ENCODE data around the gene DIPK1A. TPM values are rescaled to one million over a fixed set of nuclear protein-coding genes. Genes with fewer than 3 reads are reported as not detected.

Gene DIPK1A
- total RNA-seq, 1 experiment from 2014 or later, result 1.2 TPM

- ATAC-seq, result peak; percentile 42; the same call in 1 of the 2 replicates
- TF ChIP-seq REST (IDR thresholded peaks at IDR 0.05; ENCODE audit: insufficient read depth in 1 of 2, low read depth in 2 of 2, low read length in 1 of 2) (no peak), TCF7L2 (IDR thresholded peaks at IDR 0.05; ENCODE audit: low read depth, low read length) (no peak), POLR2AphosphoS5 (IDR thresholded peaks at IDR 0.05; ENCODE audit: low read depth, low read length) (no peak), CTCF (IDR thresholded peaks at IDR 0.05) (no peak), SIN3A (IDR thresholded peaks at IDR 0.05; ENCODE audit: borderline replicate concordance, insufficient read depth, low read depth, low read length) (no peak)
- intact Hi-C loops (cut with micrococcal nuclease; ENCODE audit: unreplicated experiment), result no loop called here
- Histone ChIP-seq H3K27me3 (ENCODE audit: control insufficient read depth, insufficient read depth, low read length) (peaks cover 9% of the 10 kb centered on the region; the same call in 1 of the 2 replicates), H3K27ac (ENCODE audit: low read length) (no peak overlapping the region; the same call in 1 of the 2 replicates), H3K4me1 (ENCODE audit: control insufficient read depth, insufficient read depth, low read length) (no peaks in the 10 kb centered on the region), H3K4me3 (ENCODE audit: low read depth in 2 of 2, low read length in 2 of 2) (peak overlapping the region; percentile 56 to 63), H3K36me3 (ENCODE audit: control insufficient read depth, insufficient read depth, low read length) (no peaks in the 10 kb centered on the region), H3K9me3 (ENCODE audit: control insufficient read depth, insufficient read depth, low read depth, low read length) (no peaks in the 10 kb centered on the region)
- ChIA-PET POLR2A (interaction anchor here (0.6 to 0.7 kb wide), 2 partner anchors 100 to 163 kb away, joined by 4 to 7 read pairs; no protein-coding TSS in a partner anchor), CTCF (interaction anchor here (0.6 kb wide), 2 partner anchors 32 to 119 kb away, joined by 3 to 5 read pairs; no protein-coding TSS in a partner anchor)
- in situ Hi-C loops (cut with HindIII; ENCODE audit: low pct_unique_long_range_greater_than_20kb, low sequenced_read_pairs), result no loop called here
- no TSS peak for BruUV-seq (replicated peaks)
- no peak for DNase-seq (ENCODE audit: low read depth, low spot score)
Observed at GRCh38 chr1:92961896-92962752, 862 bp upstream of the DIPK1A start.

DNA sequence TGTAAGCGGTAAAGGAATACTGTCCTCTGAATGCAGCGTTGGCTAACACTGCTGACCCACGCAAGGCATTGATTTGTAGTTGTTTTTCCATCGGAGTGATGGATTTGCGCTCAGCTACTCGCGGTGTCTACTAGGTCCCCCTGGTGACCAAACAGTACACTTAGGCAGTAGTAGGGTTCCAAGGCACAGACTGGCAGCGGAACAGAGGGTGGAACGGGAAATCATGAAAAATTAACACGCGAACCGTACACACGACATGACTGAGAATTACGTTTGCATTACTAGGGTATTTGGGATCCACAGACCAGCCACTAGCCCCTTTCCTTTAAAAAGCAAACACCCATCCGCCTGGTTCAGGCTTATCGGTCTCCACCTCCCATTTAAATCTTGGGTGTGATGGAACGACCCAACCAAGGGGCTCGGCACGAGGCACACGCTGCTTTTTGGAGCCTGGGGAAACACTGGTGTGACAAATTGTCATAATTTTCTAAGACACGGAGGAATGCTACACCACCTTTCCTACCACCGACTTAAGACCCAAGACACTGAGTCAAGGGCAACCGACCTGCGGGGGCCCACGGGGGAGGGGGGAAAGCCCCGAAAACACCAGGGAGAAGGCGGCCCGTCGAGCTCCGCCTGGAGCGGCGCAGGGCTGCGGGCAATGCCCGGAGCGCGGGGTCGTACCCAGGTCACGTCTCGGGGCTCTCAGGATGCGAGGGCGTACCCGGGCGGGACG is 699 bp downstream of the DIPK1A start:
- CTCF ChIA-PET, result interaction anchor here (0.6 to 1.1 kb wide), 3 partner anchors 33 to 167 kb away, joined by 3 to 4 read pairs (median 3); no protein-coding TSS in a partner anchor
- intact Hi-C loops (cut with micrococcal nuclease; ENCODE audit: unreplicated experiment) (loop anchor here (1.0 kb wide), 1 partner anchor 101 kb away; no protein-coding TSS in a partner anchor), in situ Hi-C loops (cut with HindIII; ENCODE audit: low pct_unique_long_range_greater_than_20kb, low sequenced_read_pairs) (no loop called here)
- peak; percentile 35 for DNase-seq (ENCODE audit: low read depth, low spot score)
- no TSS peak for BruUV-seq (replicated peaks)
- H3K27ac ChIP-seq (ENCODE audit: low read length), result 0 out of 2 replicates have a peak overlapping the region, but pooled peaks have one; percentile 17
- POLR2A ChIA-PET, result no interaction called here
- H3K36me3 ChIP-seq (ENCODE audit: control insufficient read depth, insufficient read depth, low read length), result no peaks in the 10 kb centered on the region
- peak overlapping the region; percentile 56 to 63 for H3K4me3 ChIP-seq (ENCODE audit: low read depth in 2 of 2, low read length in 2 of 2)
- no peaks in the 10 kb centered on the region for H3K4me1 ChIP-seq (ENCODE audit: control insufficient read depth, insufficient read depth, low read length)
- H3K27me3 ChIP-seq (ENCODE audit: control insufficient read depth, insufficient read depth, low read length), result peaks cover 9% of the 10 kb centered on the region; the same call in 1 of the 2 replicates
- peak; percentile 84 for ATAC-seq
- no peaks in the 10 kb centered on the region for H3K9me3 ChIP-seq (ENCODE audit: control insufficient read depth, insufficient read depth, low read depth, low read length)
- TF ChIP-seq TCF7L2 (IDR thresholded peaks at IDR 0.05; ENCODE audit: low read depth, low read length) (no peak), POLR2AphosphoS5 (IDR thresholded peaks at IDR 0.05; ENCODE audit: low read depth, low read length) (no peak), CTCF (IDR thresholded peaks at IDR 0.05) (peak; percentile 71), SIN3A (IDR thresholded peaks at IDR 0.05; ENCODE audit: borderline replicate concordance, insufficient read depth, low read depth, low read length) (no peak)

All from Panc1 (cell line).